Ovary (tissue), 9 donors: ENCODE results near the gene OSBPL6. TPM values are rescaled to one million over a fixed set of nuclear protein-coding genes. Genes with fewer than 3 reads are reported as not detected.

Experiments used
- DNase-seq, 5 donors: peaks; one replicate each; pipeline ENCODE4 v3.0.0-alpha.2; 2019 to 2020
- H3K27ac ChIP-seq, 2 donors: fragments of 200-600 bp; one replicate each; pipeline versions ENCODE4 v1.5.1 to v1.8.0; 2019 to 2022
- H3K27me3 ChIP-seq: fragments of 200-600 bp; one replicate; pipeline ENCODE4 v1.8.0; 2022
- H3K36me3 ChIP-seq: fragments of 200-600 bp; sonication (generic); one replicate; pipeline ENCODE4 v1.5.1; 2019
- H3K4me1 ChIP-seq: one replicate; pipeline ENCODE4 v1.8.1; 2013; ENCODE audit warnings: mild to moderate bottlenecking, moderate library complexity; ENCODE audit not compliant: insufficient read depth
- H3K4me3 ChIP-seq: fragments of 200-600 bp; sonication (generic); one replicate; pipeline ENCODE4 v1.5.1; 2017
- H3K9me3 ChIP-seq, 2 donors: fragments of 200-600 bp in 1 of 2; sonication (generic) in 1 of 2; one replicate each; pipeline versions ENCODE4 v1.5.1 to v1.8.1; 2013 to 2019; ENCODE audit warnings: mild to moderate bottlenecking in 1 of 2, moderate library complexity in 1 of 2
- EP300 ChIP-seq: sonication (generic); formaldehyde crosslinking; IDR thresholded peaks from one replicate; pipeline ENCODE4 v1.6.1; 2017; ENCODE audit warnings: antibody characterized with exemption
- POLR2A ChIP-seq: fragments of 450-650 bp; IDR thresholded peaks from one replicate; pipeline ENCODE4 v1.6.1; 2017; ENCODE audit warnings: antibody characterized with exemption, mild to moderate bottlenecking, moderate library complexity
- WGBS, 3 donors: extraction: QIAGEN DNeasy Blood & Tissue Kit in 1 of 3; methylation state at CpG; one replicate each; pipeline versions ENCODE4 v1.1.5 to v1.1.7; 2013 to 2017; 5-methylcytosine and 5-hydroxymethylcytosine counted together
- intact Hi-C, 4 donors: fragments of 100-400 bp; cut with DNase I; formaldehyde crosslinking; loops; one replicate each; pipeline versions ENCODE4 v1.11.0 to v1.15.1; 2022 to 2023
- polyA plus RNA-seq, 2 donors: library from polyadenylated mRNA; stranded (reverse); fragments of 200-250 nt in 1 of 2; fragments of 350-450 nt in 1 of 2; fragmentation: Illumina TruSeq in 1 of 2; extraction: RNeasy Lipid Tissue Mini Kit (QIAGEN cat#74804) in 1 of 2; gene quantifications; one replicate each; pipeline ENCODE4 v1.2.3, GENCODE V29; 2013 to 2014
- total RNA-seq, 7 donors: library from RNA; depleted of rRNA in 2 of 7; stranded (reverse); fragments of >200 nt in 2 of 7; fragmentation: NEBNext Ultra II Directional in 3 of 7; extraction: Animal tissue kit (Norgen Biotek cat#: 25700) in 3 of 7; gene quantifications; one replicate each; pipeline versions ENCODE4 v1.1.0 to v1.2.4, GENCODE V29; 2016 to 2023
- TF ChIP-seq, protein P1 (sequence below), 3 donors: fragments of 450-650 bp in 2 of 3; fragments of 200-600 bp in 1 of 3; IDR thresholded peaks; one replicate each; pipeline versions ENCODE4 v1.5.1 to v1.8.0; 2016 to 2022; ENCODE audit warnings: antibody characterized with exemption in 3 of 3, mild to moderate bottlenecking in 1 of 3
- donor health status: DM: no; HTN: no; CAD: no; lungs with moderate emphysema.
- donor health status: DM: no; HTN: no; CAD: no.
- donor health status: Bipolar disorder and iron deficiency.
- donor health status: DM: yes; HTN: yes; CAD: no.
- donor health status: DM: no; HTN: no; CAD: no.
- donor health status: DM: yes; HTN: yes; CAD: no.

The OSBPL6 gene
- total and polyA plus RNA-seq, 9 donors: 0.60 to 7.4 (median 1.7) TPM

DNA sequence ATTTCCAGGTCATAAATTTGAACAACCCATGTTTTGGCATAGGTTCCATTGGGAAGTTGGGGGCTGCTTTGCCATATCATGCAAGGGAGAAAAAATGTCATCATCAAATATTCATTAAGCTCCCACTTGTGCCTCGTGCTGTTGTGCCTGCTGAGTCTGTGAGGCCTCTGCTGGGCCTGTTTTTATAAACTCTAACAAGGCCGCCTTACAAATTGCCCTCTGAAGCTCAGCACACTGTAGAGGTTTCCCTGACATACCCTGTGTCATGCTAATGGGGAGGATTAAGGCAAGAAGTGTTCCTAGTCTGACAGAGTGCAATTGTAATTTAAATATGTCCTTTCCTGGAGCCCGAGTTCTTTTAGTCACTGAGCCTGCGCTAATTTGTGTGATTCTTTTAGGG lies 17.6 kb downstream of the OSBPL6 start:
- no peaks in the 10 kb centered on the region for H3K4me1 ChIP-seq
- no peaks in the 10 kb centered on the region for H3K27me3 ChIP-seq
- intact Hi-C loops: no loop called here
- no peaks in the 10 kb centered on the region for H3K36me3 ChIP-seq
- H3K9me3 ChIP-seq: no peaks in the 10 kb centered on the region
- 87 to 93% (median 91%) methylated on average over 4 of the region's 4 CpGs for WGBS, 3 donors
- no peak for TF ChIP-seq EP300
- no peak for TF ChIP-seq POLR2A
- TF ChIP-seq, protein P1, sequence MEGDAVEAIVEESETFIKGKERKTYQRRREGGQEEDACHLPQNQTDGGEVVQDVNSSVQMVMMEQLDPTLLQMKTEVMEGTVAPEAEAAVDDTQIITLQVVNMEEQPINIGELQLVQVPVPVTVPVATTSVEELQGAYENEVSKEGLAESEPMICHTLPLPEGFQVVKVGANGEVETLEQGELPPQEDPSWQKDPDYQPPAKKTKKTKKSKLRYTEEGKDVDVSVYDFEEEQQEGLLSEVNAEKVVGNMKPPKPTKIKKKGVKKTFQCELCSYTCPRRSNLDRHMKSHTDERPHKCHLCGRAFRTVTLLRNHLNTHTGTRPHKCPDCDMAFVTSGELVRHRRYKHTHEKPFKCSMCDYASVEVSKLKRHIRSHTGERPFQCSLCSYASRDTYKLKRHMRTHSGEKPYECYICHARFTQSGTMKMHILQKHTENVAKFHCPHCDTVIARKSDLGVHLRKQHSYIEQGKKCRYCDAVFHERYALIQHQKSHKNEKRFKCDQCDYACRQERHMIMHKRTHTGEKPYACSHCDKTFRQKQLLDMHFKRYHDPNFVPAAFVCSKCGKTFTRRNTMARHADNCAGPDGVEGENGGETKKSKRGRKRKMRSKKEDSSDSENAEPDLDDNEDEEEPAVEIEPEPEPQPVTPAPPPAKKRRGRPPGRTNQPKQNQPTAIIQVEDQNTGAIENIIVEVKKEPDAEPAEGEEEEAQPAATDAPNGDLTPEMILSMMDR (IDR thresholded peaks at IDR 0.05): no peak
- DNase-seq: no peak
- H3K27ac ChIP-seq: no peak overlapping the region
- H3K4me3 ChIP-seq: no peak overlapping the region

DNA sequence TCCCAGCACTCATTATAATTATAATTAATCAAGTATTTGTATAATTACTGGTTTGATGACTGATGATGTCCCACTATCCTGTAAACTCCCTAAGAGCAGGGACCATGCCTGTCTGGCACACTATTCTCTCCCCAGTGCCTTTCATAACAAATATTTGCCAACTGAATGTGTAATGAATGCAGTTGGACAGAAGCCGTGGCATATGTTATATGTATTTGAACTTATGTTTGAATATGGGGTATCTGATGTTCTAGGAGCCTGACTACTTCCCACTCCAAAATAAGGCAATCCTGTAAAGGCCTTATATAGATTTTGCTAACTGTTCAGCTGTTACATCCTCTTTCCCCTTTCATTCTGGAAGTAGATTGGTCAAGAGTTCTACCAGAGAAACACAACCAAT lies 19.7 kb downstream of the OSBPL6 start:
- 87 to 97% (median 94%) methylated on average over 1 of the region's 1 CpG for WGBS, 3 donors
- TF ChIP-seq, protein P1 (IDR thresholded peaks at IDR 0.05): no peak
- no peak for TF ChIP-seq EP300
- TF ChIP-seq POLR2A: no peak
- intact Hi-C loops: no loop called here

DNA sequence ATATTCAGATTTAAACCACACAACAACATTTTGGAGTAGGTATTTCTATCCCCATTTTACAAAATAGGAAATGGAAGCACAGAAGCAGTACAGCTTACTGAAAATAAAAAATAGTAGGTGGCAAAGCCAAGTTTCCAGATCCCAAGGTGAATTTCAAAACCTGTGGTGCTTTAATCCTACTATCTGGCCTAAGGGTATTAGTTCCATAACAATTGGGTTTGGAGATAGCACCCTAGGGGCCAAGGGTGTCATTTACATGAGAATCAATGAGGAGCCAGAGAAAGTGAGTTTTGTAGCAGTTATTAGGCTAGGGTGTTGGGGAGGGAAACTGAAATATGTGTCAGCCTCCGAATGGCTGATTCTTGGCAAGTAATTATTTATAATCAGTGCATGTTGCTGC lies 24.9 kb downstream of the OSBPL6 start:
- no peak overlapping the region for H3K27ac ChIP-seq
- intact Hi-C loops: loop anchor here in 1 of 4 donors (5.0 kb wide), 1 partner anchor 87 kb away; no protein-coding TSS in a partner anchor
- H3K4me1 ChIP-seq: no peaks in the 10 kb centered on the region
- no peak for DNase-seq
- no peak overlapping the region for H3K4me3 ChIP-seq
- no peaks in the 10 kb centered on the region for H3K36me3 ChIP-seq
- WGBS, 3 donors: 87 to 92% (median 87%) methylated on average over 1 of the region's 1 CpG
- H3K27me3 ChIP-seq: no peaks in the 10 kb centered on the region
- TF ChIP-seq, protein P1 (IDR thresholded peaks at IDR 0.05): no peak
- TF ChIP-seq POLR2A (no peak), EP300 (no peak)
- H3K9me3 ChIP-seq: no peaks in the 10 kb centered on the region

More for the DNA sequence above, 19.7 kb downstream of the OSBPL6 start:
- H3K36me3 ChIP-seq: no peaks in the 10 kb centered on the region
- DNase-seq: no peak
- no peaks in the 10 kb centered on the region for H3K4me1 ChIP-seq
- H3K4me3 ChIP-seq: no peak overlapping the region
- no peaks in the 10 kb centered on the region for H3K9me3 ChIP-seq
- H3K27ac ChIP-seq: no peak overlapping the region
- no peaks in the 10 kb centered on the region for H3K27me3 ChIP-seq

DNA sequence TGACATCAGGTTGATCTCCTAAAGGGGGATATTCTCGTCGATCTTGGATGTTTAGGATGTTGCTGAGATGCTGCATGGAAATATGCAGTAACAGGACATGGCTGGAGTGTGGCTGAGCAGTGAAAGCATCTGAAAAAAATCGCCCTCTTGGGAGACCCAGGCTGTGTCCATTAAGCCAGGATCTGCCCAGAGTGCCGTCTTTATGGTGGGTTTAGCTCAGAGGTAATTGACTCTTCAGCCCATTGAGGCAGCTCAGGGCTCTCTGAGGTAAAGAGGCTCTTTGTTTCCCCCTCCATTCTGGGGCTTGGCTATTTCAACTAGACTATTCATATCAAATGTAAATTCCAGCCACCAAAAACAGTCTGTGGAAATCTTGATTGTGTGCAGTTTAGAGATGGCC lies 26.5 kb downstream of the OSBPL6 start:
- Histone ChIP-seq H3K9me3 (no peaks in the 10 kb centered on the region), H3K4me3 (no peak overlapping the region), H3K27ac (no peak overlapping the region), H3K36me3 (no peaks in the 10 kb centered on the region), H3K27me3 (no peaks in the 10 kb centered on the region), H3K4me1 (no peaks in the 10 kb centered on the region)
- 70 to 83% (median 76%) methylated on average over 4 of the region's 4 CpGs for WGBS, 3 donors
- TF ChIP-seq EP300: no peak
- TF ChIP-seq, protein P1 (IDR thresholded peaks at IDR 0.05): no peak
- no peak for TF ChIP-seq POLR2A
- no peak for DNase-seq
- intact Hi-C loops: no loop called here
